BE2C (cell line): ENCODE results near the gene SRGAP1.

Source experiments
- DNase-seq: peaks from one replicate; pipeline ENCODE4 v3.0.0-alpha.2; 2020
- H3K27me3 ChIP-seq: fragments of 250-450 bp; sonication (Bioruptor Pico); 2 replicates; pipeline ENCODE4 v1.5.1; 2020; ENCODE audit warnings: mild to moderate bottlenecking
- H3K36me3 ChIP-seq: fragments of 250-450 bp; sonication (Bioruptor Pico); 2 replicates; pipeline ENCODE4 v1.5.1; 2020; ENCODE audit warnings: mild to moderate bottlenecking
- H3K4me1 ChIP-seq: fragments of 250-450 bp; sonication (Bioruptor Pico); 2 replicates; pipeline ENCODE4 v1.5.1; 2020
- H3K4me3 ChIP-seq: 2 replicates; pipeline ENCODE4 v1.5.1; 2011; ENCODE audit warnings: low read depth, low read length
- H3K9me3 ChIP-seq: fragments of 250-450 bp; sonication (Bioruptor Pico); 2 replicates; pipeline ENCODE4 v1.5.1; 2020
- CTCF ChIP-seq: IDR thresholded peaks from 2 replicates; pipeline ENCODE4 v1.5.1; 2012; ENCODE audit warnings: mild to moderate bottlenecking, low read depth, low read length

SRGAP1 gene

GRCh38 chr12:63848450-63848849 is 4.0 kb downstream of the SRGAP1 start:
- no peak for DNase-seq
- H3K4me3 ChIP-seq = no peak overlapping the region
- peaks cover 7% of the 10 kb centered on the region; the same call in 1 of the 2 replicates for H3K4me1 ChIP-seq
- no peaks in the 10 kb centered on the region; the same call in 1 of the 2 replicates for H3K36me3 ChIP-seq
- H3K9me3 ChIP-seq = no peaks in the 10 kb centered on the region
- no peak for TF ChIP-seq CTCF
- H3K27me3 ChIP-seq = no peaks in the 10 kb centered on the region

- TF ChIP-seq CTCF = no peak
Observed at GRCh38 chr12:63849106-63849620, 4.7 kb downstream of the SRGAP1 start.

GRCh38 chr12:63849641-63850040 is 5.1 kb downstream of the SRGAP1 start:
- Histone ChIP-seq H3K4me1 (peaks cover 7% of the 10 kb centered on the region; the same call in 1 of the 2 replicates), H3K36me3 (no peaks in the 10 kb centered on the region; the same call in 1 of the 2 replicates), H3K9me3 (no peaks in the 10 kb centered on the region), H3K27me3 (no peaks in the 10 kb centered on the region), H3K4me3 (no peak overlapping the region)
- no peak for DNase-seq
- no peak for TF ChIP-seq CTCF

More at GRCh38 chr12:63849106-63849620, 4.7 kb downstream of the SRGAP1 start:
- no peak for DNase-seq
- H3K4me1 ChIP-seq = peaks cover 7% of the 10 kb centered on the region; the same call in 1 of the 2 replicates
- H3K27me3 ChIP-seq = no peaks in the 10 kb centered on the region
- no peaks in the 10 kb centered on the region for H3K9me3 ChIP-seq
- no peaks in the 10 kb centered on the region; the same call in 1 of the 2 replicates for H3K36me3 ChIP-seq
- no peak overlapping the region for H3K4me3 ChIP-seq

GRCh38 chr12:63853978-63854377 is 9.5 kb downstream of the SRGAP1 start:
- Histone ChIP-seq H3K4me3 (no peak overlapping the region), H3K36me3 (no peaks in the 10 kb centered on the region; the same call in none of the 2 replicates), H3K27me3 (no peaks in the 10 kb centered on the region), H3K4me1 (peaks cover 7% of the 10 kb centered on the region; the same call in 1 of the 2 replicates), H3K9me3 (no peaks in the 10 kb centered on the region)
- no peak for TF ChIP-seq CTCF
- no peak for DNase-seq

- Histone ChIP-seq H3K27me3 (no peaks in the 10 kb centered on the region), H3K36me3 (no peaks in the 10 kb centered on the region; the same call in none of the 2 replicates), H3K4me3 (no peak overlapping the region), H3K9me3 (no peaks in the 10 kb centered on the region), H3K4me1 (peaks cover 4% of the 10 kb centered on the region; the same call in 1 of the 2 replicates)
- no peak for TF ChIP-seq CTCF
- no peak for DNase-seq
Observed at GRCh38 chr12:63855299-63855698, 10.8 kb downstream of the SRGAP1 start.
